Skeletal muscle tissue (tissue), 4 donors: ENCODE results near the gene TMEFF1. TPM values are rescaled to one million over a fixed set of nuclear protein-coding genes. Genes with fewer than 3 reads are reported as not detected.

ENCODE experiments used
- H3K27ac ChIP-seq: one replicate; pipeline ENCODE4 v1.7.0; 2013; ENCODE audit warnings: mild to moderate bottlenecking, low read depth, low read length, inconsistent platforms
- H3K27me3 ChIP-seq, 3 donors: one replicate each; pipeline ENCODE4 v1.7.0; 2013; ENCODE audit warnings: low read length in 3 of 3; ENCODE audit not compliant: control insufficient read depth in 3 of 3, insufficient read depth in 3 of 3
- H3K36me3 ChIP-seq, 3 donors: one replicate each; pipeline ENCODE4 v1.7.0; 2013; ENCODE audit warnings: low read length in 3 of 3; ENCODE audit not compliant: control insufficient read depth in 3 of 3, insufficient read depth in 3 of 3
- H3K4me1 ChIP-seq, 3 donors: one replicate each; pipeline ENCODE4 v1.7.0; 2013; ENCODE audit warnings: low read length in 3 of 3, mild to moderate bottlenecking in 3 of 3; ENCODE audit not compliant: control insufficient read depth in 3 of 3, insufficient read depth in 3 of 3
- H3K4me3 ChIP-seq, 3 donors: one replicate each; pipeline ENCODE4 v1.7.0; 2013; ENCODE audit warnings: low read length in 3 of 3
- H3K9ac ChIP-seq, 3 donors: one replicate each; pipeline ENCODE4 v1.7.0; 2013; ENCODE audit warnings: low read length in 3 of 3, mild to moderate bottlenecking in 3 of 3, moderate library complexity in 2 of 3, low read depth in 1 of 3
- H3K9me3 ChIP-seq, 3 donors: one replicate each; pipeline ENCODE4 v1.7.0; 2013; ENCODE audit warnings: low read length in 3 of 3; ENCODE audit not compliant: control insufficient read depth in 3 of 3
- total RNA-seq: library from RNA; depleted of rRNA; stranded (reverse); fragments of >200 nt; gene quantifications from one replicate; pipeline ENCODE4 v1.2.3, GENCODE V29; 2014
- donor health status: Osteomylitis.

The TMEFF1 gene
- total RNA-seq, result not detected

- H3K36me3 ChIP-seq, result no peaks in the 10 kb centered on the region
- peak within 1 kb of the TSS in 2 of 3 donors; percentile 45 to 57 for H3K9ac ChIP-seq
- H3K27me3 ChIP-seq, result peaks cover 0 to 4% (median 0%) of the 10 kb centered on the region in 3 donors
- peak within 1 kb of the TSS; percentile 59 to 73 (median 65) for H3K4me3 ChIP-seq
- no peak within 1 kb of the TSS for H3K27ac ChIP-seq
- H3K9me3 ChIP-seq, result no peaks in the 10 kb centered on the region
- H3K4me1 ChIP-seq, result peaks cover 0 to 14% (median 4%) of the 10 kb centered on the region in 3 donors
These were observed at the start of gene TMEFF1 for GRCh38 chr9:100472788-100473275. Gene TMEFF1 (plus strand): TSS chr9:100473149. CDS start chr9:100473545, 396 bp downstream.

- H3K27ac ChIP-seq, result peak overlapping the region; percentile 77
- H3K4me3 ChIP-seq, result peak overlapping the region in 1 of 3 donors; percentile 79
- H3K9ac ChIP-seq, result peak overlapping the region in 1 of 3 donors; percentile 72
- H3K4me1 ChIP-seq, result peaks cover 20 to 28% (median 24%) of the 10 kb centered on the region in 3 donors
- H3K27me3 ChIP-seq, result no peaks in the 10 kb centered on the region
- no peaks in the 10 kb centered on the region for H3K9me3 ChIP-seq
- no peaks in the 10 kb centered on the region for H3K36me3 ChIP-seq
These were observed 47.2 kb upstream of the TMEFF1 start for GRCh38 chr9:100425758-100426157.

- peak overlapping the region; percentile 77 for H3K27ac ChIP-seq
- no peaks in the 10 kb centered on the region for H3K9me3 ChIP-seq
- H3K9ac ChIP-seq, result peak overlapping the region; percentile 72 to 85 (median 79)
- peaks cover 20 to 28% (median 24%) of the 10 kb centered on the region in 3 donors for H3K4me1 ChIP-seq
- no peaks in the 10 kb centered on the region for H3K36me3 ChIP-seq
- peak overlapping the region; percentile 52 to 79 (median 77) for H3K4me3 ChIP-seq
- H3K27me3 ChIP-seq, result no peaks in the 10 kb centered on the region
These were observed 46.8 kb upstream of the TMEFF1 start for GRCh38 chr9:100426189-100426529.

- H3K4me1 ChIP-seq, result peaks cover 20 to 28% (median 24%) of the 10 kb centered on the region in 3 donors
- H3K9ac ChIP-seq, result peak within 1 kb of the TSS; percentile 82 to 85 (median 85)
- H3K9me3 ChIP-seq, result no peaks in the 10 kb centered on the region
- no peaks in the 10 kb centered on the region for H3K27me3 ChIP-seq
- H3K4me3 ChIP-seq, result peak within 1 kb of the TSS; percentile 68 to 80 (median 79)
- peak within 1 kb of the TSS; percentile 77 for H3K27ac ChIP-seq
- no peaks in the 10 kb centered on the region for H3K36me3 ChIP-seq
These were observed 46.2 kb upstream of the TMEFF1 start, which contains the start of gene MSANTD3 for GRCh38 chr9:100426530-100427365. Gene MSANTD3 (plus strand): TSS chr9:100427143. CDS start chr9:100441939, 14,796 bp downstream.

- Histone ChIP-seq H3K27me3 (no peaks in the 10 kb centered on the region), H3K9ac (peak overlapping the region; percentile 82 to 85 (median 82)), H3K4me3 (peak overlapping the region; percentile 68 to 80 (median 76)), H3K4me1 (peaks cover 20 to 35% (median 24%) of the 10 kb centered on the region in 3 donors), H3K36me3 (no peaks in the 10 kb centered on the region), H3K27ac (peak overlapping the region; percentile 74), H3K9me3 (no peaks in the 10 kb centered on the region)
These were observed 45.3 kb upstream of the TMEFF1 start for GRCh38 chr9:100427366-100428263.

GRCh38 chr9:100428871-100429654 is 43.9 kb upstream of the TMEFF1 start:
- Histone ChIP-seq H3K9ac (peak overlapping the region in 1 of 3 donors; percentile 4), H3K9me3 (no peaks in the 10 kb centered on the region), H3K27me3 (no peaks in the 10 kb centered on the region), H3K27ac (peak overlapping the region; percentile 60), H3K36me3 (no peaks in the 10 kb centered on the region), H3K4me1 (peaks cover 20 to 43% (median 24%) of the 10 kb centered on the region in 3 donors), H3K4me3 (no peak overlapping the region)

- no peaks in the 10 kb centered on the region for H3K9me3 ChIP-seq
- no peak overlapping the region for H3K4me3 ChIP-seq
- H3K9ac ChIP-seq, result no peak overlapping the region
- no peaks in the 10 kb centered on the region for H3K27me3 ChIP-seq
- H3K36me3 ChIP-seq, result no peaks in the 10 kb centered on the region
- H3K4me1 ChIP-seq, result peaks cover 20 to 43% (median 24%) of the 10 kb centered on the region in 3 donors
- H3K27ac ChIP-seq, result no peak overlapping the region
These were observed 42.5 kb upstream of the TMEFF1 start for GRCh38 chr9:100430286-100430940.

- Histone ChIP-seq H3K27me3 (no peaks in the 10 kb centered on the region), H3K9me3 (no peaks in the 10 kb centered on the region), H3K4me1 (peaks cover 11 to 38% (median 15%) of the 10 kb centered on the region in 3 donors), H3K36me3 (no peaks in the 10 kb centered on the region), H3K27ac (no peak overlapping the region), H3K4me3 (no peak overlapping the region), H3K9ac (no peak overlapping the region)
These were observed 41.1 kb upstream of the TMEFF1 start for GRCh38 chr9:100431886-100432285.

- H3K4me3 ChIP-seq, result no peak overlapping the region
- no peak overlapping the region for H3K9ac ChIP-seq
- no peaks in the 10 kb centered on the region for H3K27me3 ChIP-seq
- no peaks in the 10 kb centered on the region for H3K9me3 ChIP-seq
- H3K4me1 ChIP-seq, result peaks cover 9 to 42% (median 15%) of the 10 kb centered on the region in 3 donors
- no peaks in the 10 kb centered on the region for H3K36me3 ChIP-seq
- no peak overlapping the region for H3K27ac ChIP-seq
These were observed 40.2 kb upstream of the TMEFF1 start for GRCh38 chr9:100432736-100433135.
